ENCODE measurements around the gene SCUBE2. TPM values are rescaled to one million over a fixed set of nuclear protein-coding genes. Genes with fewer than 3 reads are reported as not detected.

Gene SCUBE2
- total and polyA plus RNA-seq, 2 of the 4 experiments (the other 2 are of a cell fraction), result 0.43 to 0.72 TPM

DNA sequence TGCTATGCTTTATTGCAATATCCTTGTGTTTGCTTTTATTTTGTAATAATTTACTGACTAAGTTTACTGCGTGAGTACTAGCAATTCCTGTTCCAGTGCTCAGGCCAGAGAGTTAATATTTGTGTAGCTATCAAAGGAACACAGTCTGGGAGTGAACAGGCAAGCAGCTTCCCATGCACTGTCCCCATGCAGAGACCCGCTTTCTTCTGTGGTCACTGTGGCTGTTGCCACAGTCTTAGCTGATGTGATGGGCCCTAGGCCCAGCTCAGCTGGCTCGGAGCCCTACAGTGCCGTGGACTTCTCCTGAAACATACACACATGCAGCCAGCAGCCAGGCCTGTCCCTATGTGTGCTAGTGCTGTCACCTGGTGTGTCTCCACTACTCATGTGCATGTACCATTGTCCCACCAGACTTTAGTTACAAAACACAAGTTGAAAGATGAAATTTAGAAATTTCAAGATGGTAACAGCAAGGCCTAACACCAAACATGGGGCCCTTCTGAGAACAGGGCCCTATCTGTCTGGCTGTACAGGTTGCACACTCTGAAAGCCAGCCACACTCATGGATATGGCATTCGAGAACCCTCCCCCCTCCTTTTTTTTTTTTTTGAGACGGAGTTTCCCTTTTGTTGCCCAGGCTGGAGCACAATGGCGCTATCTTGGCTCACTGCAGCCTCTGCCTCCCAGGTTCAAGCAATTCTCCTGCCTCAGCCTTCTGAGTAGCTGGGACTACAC lies 12.3 kb upstream of the SCUBE2 start:
- WGBS, 2 experiments (ENCODE audit: extremely low coverage in 2 of 2, insufficient read length in 1 of 2), result 72% methylated on average over 3 of the region's 7 CpGs; no CpG with 5 or more reads in 1 of the 2 experiments
- H2AK9ac ChIP-seq (replicated peaks; ENCODE audit: low read depth, low read length, poor library complexity), result no peak overlapping the region
- no peak overlapping the region for H3K14ac ChIP-seq (replicated peaks; ENCODE audit: low read depth, low read length)
- no peaks in the 10 kb centered on the region for H3K9me3 ChIP-seq (ENCODE audit: control insufficient read depth, insufficient read depth, low read length)
- no peak overlapping the region for H2BK120ac ChIP-seq (ENCODE audit: low read depth, low read length)
- CTCF ChIA-PET, result no interaction called here
- H3K23ac ChIP-seq (ENCODE audit: low read depth, low read length), result no peak overlapping the region
- no peak overlapping the region for H3K4me3 ChIP-seq (ENCODE audit: insufficient read depth, low read depth, low read length)
- no peak overlapping the region for H3K4me2 ChIP-seq (ENCODE audit: low read depth, low read length)
- TF ChIP-seq POLR2A (IDR thresholded peaks at IDR 0.05; ENCODE audit: low read depth, low read length) (no peak), CEBPB (IDR thresholded peaks at IDR 0.05; ENCODE audit: low read depth, low read length) (no peak), RCOR1 (IDR thresholded peaks at IDR 0.05; ENCODE audit: insufficient replicate concordance, low read length) (no peak), MAZ (IDR thresholded peaks at IDR 0.05; ENCODE audit: borderline replicate concordance, low read depth, low read length) (no peak), RFX5 (IDR thresholded peaks at IDR 0.05; ENCODE audit: low read depth, low read length) (no peak), CHD1 (IDR thresholded peaks at IDR 0.05; ENCODE audit: low read depth, low read length) (no peak), MXI1 (IDR thresholded peaks at IDR 0.05; ENCODE audit: borderline replicate concordance, low read depth, low read length) (no peak), NFE2L2 (IDR thresholded peaks at IDR 0.05; ENCODE audit: low read depth, low read length) (no peak)
- TF ChIP-seq, protein P1, sequence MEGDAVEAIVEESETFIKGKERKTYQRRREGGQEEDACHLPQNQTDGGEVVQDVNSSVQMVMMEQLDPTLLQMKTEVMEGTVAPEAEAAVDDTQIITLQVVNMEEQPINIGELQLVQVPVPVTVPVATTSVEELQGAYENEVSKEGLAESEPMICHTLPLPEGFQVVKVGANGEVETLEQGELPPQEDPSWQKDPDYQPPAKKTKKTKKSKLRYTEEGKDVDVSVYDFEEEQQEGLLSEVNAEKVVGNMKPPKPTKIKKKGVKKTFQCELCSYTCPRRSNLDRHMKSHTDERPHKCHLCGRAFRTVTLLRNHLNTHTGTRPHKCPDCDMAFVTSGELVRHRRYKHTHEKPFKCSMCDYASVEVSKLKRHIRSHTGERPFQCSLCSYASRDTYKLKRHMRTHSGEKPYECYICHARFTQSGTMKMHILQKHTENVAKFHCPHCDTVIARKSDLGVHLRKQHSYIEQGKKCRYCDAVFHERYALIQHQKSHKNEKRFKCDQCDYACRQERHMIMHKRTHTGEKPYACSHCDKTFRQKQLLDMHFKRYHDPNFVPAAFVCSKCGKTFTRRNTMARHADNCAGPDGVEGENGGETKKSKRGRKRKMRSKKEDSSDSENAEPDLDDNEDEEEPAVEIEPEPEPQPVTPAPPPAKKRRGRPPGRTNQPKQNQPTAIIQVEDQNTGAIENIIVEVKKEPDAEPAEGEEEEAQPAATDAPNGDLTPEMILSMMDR (conservative IDR thresholded peaks at IDR 0.05; ENCODE audit: low read depth, low read length), result no peak
- TF ChIP-seq, protein P2, sequence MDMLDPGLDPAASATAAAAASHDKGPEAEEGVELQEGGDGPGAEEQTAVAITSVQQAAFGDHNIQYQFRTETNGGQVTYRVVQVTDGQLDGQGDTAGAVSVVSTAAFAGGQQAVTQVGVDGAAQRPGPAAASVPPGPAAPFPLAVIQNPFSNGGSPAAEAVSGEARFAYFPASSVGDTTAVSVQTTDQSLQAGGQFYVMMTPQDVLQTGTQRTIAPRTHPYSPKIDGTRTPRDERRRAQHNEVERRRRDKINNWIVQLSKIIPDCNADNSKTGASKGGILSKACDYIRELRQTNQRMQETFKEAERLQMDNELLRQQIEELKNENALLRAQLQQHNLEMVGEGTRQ (IDR thresholded peaks at IDR 0.05; ENCODE audit: low read depth, low read length), result no peak
- TF ChIP-seq, protein P3, sequence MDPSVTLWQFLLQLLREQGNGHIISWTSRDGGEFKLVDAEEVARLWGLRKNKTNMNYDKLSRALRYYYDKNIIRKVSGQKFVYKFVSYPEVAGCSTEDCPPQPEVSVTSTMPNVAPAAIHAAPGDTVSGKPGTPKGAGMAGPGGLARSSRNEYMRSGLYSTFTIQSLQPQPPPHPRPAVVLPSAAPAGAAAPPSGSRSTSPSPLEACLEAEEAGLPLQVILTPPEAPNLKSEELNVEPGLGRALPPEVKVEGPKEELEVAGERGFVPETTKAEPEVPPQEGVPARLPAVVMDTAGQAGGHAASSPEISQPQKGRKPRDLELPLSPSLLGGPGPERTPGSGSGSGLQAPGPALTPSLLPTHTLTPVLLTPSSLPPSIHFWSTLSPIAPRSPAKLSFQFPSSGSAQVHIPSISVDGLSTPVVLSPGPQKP (IDR thresholded peaks at IDR 0.05; ENCODE audit: borderline replicate concordance, low read depth, low read length), result no peak
- BruUV-seq (replicated peaks), result no TSS peak
- dilution Hi-C loops (cut with HindIII; ENCODE audit: low sequenced_read_pairs, unreplicated experiment), result no loop called here
- no peak overlapping the region for H2AFZ ChIP-seq (replicated peaks; ENCODE audit: low read length, poor library complexity)
- H3K27me3 ChIP-seq (ENCODE audit: control insufficient read depth, insufficient read depth, low read length), result no peaks in the 10 kb centered on the region
- POLR2A ChIA-PET (ENCODE audit: unreplicated experiment), result no interaction called here
- no peak overlapping the region for H3K9ac ChIP-seq (ENCODE audit: low read depth, low read length)
- DNase-seq, result no peak
- no peak for ATAC-seq (ENCODE audit: low read depth)
- intact Hi-C loops (cut with micrococcal nuclease), result no loop called here
- no peaks in the 10 kb centered on the region for H3K36me3 ChIP-seq (ENCODE audit: control insufficient read depth, insufficient read depth, low read length)
- H2BK5ac ChIP-seq (ENCODE audit: low read depth, low read length, poor library complexity, severe bottlenecking), result no peak overlapping the region
- H3K27ac ChIP-seq (ENCODE audit: insufficient read depth, low read length), result no peak overlapping the region
- H4K91ac ChIP-seq (ENCODE audit: insufficient read depth, low read depth, low read length), result no peak overlapping the region
- H3K9me1 ChIP-seq (ENCODE audit: insufficient read depth, low read length), result peaks cover 2% of the 10 kb centered on the region; the same call in 1 of the 2 replicates
- no peak overlapping the region for H4K8ac ChIP-seq (ENCODE audit: low read depth in 2 of 2, low read length in 2 of 2)
- H2BK20ac ChIP-seq (ENCODE audit: low read depth, low read length), result no peak overlapping the region
- no peak overlapping the region for H3K18ac ChIP-seq (ENCODE audit: low read depth, low read length)
- in situ Hi-C loops (cut with MboI; ENCODE audit: low sequenced_read_pairs), result loop anchor here (25.0 kb wide), 1 partner anchor 866 kb away; no protein-coding TSS in a partner anchor
- H4K20me1 ChIP-seq (ENCODE audit: insufficient read depth, low read length), result no peaks in the 10 kb centered on the region
- H3K4me1 ChIP-seq (ENCODE audit: control insufficient read depth, insufficient read depth, low read length), result no peaks in the 10 kb centered on the region
- no peak overlapping the region for H2AK5ac ChIP-seq (ENCODE audit: low read depth, low read length)
- no peaks in the 10 kb centered on the region for H3K79me1 ChIP-seq (ENCODE audit: low read depth in 1 of 2, low read length in 2 of 2)
- no peak overlapping the region for H3K56ac ChIP-seq (ENCODE audit: extremely low read depth, insufficient read depth, low read length)
- H4K5ac ChIP-seq (ENCODE audit: low read depth, low read length), result no peak overlapping the region
- H3K4ac ChIP-seq (ENCODE audit: low read depth, low read length), result no peak overlapping the region
- no peak overlapping the region for H2BK15ac ChIP-seq (ENCODE audit: low read depth, low read length)

Data from IMR-90 (cell line).